Non-pigmented ciliary epithelial cell (primary cell): ENCODE data around the gene ECEL1.

Source experiments
- DNase-seq: peaks from one replicate; pipeline ENCODE4 v3.0.0-alpha.2; 2010; ENCODE audit warnings: low read depth

The ECEL1 gene

GRCh38 chr2:232483923-232484627 is 3.6 kb downstream of the ECEL1 start:
- no peak for DNase-seq

- no peak for DNase-seq
Measured at GRCh38 chr2:232483311-232483922, 4.2 kb downstream of the ECEL1 start.

GRCh38 chr2:232482301-232483238 is 5.1 kb downstream of the ECEL1 start:
- DNase-seq: no peak

DNA sequence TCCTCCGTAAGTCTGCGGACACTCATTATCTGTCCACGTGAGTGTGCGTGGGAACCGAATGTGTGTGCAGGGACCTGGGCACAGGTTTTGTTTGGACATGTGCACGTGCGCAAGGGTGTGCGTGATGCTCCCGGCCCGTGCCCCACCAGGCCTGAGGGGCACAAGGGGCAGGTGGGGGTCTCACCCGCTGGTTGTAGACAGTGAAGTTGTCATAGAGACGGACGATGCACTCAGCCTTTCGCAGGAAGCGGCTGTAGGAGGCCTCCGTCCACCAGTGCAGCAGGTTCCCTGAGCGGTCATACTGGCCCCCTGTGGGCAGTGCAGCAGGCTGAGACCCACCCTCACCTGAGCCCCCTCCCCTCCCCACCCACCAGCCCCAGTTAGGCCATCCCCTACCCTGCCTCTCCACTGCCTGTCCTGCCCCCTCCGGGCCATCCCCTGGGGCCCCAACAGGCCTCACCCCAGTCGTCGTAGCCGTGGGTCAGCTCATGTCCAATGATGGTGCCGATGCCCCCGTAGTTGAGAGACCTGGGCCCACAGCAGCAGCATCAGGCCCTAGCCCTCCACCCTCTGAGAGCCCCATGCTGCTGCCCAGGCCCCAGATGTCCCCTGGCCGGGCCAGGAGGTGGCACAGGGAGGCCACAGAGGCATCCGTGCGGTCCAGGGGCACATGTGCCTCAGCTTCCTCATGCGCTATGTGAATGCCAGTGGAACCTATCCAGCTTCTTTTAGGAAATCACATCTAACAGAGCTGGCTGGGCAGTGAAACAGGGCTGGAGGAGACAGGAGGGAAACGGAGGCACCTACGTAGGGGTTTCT is 6.1 kb downstream of the ECEL1 start:
- DNase-seq: no peak

- no peak for DNase-seq
Measured at GRCh38 chr2:232480201-232481190, 7.1 kb downstream of the ECEL1 start.

GRCh38 chr2:232479341-232480200 is 8.1 kb downstream of the ECEL1 start:
- no peak for DNase-seq

DNA sequence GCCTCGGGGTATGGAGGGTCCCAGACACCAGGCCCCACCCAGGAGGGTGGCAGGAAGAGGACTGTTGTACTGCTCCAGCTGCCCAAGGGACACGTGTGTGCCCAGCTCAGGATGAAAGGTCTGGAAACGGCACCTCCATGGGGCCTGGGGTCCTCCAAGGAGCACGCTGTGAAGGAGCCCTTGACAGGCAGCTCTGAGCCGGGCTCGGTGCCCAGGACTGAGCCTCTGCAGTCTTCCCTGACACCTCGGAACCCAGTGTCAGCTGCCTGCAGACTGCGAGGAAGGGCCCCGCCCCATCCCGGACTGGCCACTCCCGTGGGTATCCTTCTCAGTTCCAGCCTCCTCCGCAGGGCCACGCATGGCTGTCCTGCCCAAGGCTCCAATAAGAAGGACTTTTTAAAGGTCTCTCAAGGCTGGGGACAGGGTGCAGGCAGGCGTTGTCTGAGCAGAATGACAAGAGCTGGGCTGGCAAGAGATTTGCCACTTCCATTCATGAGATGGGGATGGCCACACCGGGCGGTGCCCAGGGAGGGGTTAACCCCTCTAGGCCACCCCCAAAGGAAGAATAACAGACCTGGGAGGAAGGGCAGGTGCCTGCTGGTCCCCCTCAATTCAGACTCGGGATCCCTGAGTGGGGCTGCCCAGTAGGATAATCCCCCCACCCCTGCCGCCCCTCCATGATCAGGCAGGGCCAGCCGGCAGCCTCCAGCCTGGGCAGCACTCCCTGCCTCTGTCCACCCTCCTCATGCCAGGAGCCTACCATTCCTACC is 8.9 kb downstream of the ECEL1 start:
- DNase-seq: no peak

DNA sequence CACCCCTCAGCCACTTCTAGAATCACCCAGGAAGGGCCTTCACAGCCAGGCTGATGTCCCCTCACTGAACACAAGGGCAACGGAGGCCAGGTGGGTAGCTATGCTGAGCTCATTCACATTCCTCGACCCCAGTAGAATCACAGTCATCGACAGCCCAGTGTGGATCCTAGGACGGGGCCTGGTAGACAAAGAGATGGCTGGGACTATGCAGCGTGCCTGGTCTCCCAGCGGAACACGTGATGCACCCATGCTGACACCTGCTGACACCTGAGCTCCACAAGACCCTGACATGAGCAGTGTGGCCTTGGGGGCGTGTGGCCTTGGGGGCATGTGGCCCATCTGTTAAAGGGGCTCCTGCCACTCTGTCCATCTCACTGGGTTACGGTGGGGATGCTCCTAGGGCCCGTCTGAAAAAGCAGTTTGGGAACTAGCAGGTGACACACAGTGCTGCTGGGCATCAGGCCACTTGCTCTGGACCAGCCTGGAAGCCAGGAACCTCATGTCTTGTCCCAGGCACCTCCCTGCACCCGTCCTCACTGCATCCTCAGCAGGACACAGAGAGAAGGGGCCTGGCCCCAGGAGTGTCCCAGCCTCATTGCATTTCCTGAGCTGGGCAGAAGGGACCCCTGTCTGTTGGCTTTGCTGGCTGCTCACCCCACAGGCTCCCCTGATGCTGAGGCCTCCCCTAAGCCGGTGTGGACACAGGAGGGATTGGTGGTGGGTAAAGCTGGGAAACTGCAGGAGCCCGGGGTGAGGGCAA is 9.7 kb downstream of the ECEL1 start:
- DNase-seq: no peak

- no peak for DNase-seq
Measured at GRCh38 chr2:232476791-232477190, 10.8 kb downstream of the ECEL1 start.

DNA sequence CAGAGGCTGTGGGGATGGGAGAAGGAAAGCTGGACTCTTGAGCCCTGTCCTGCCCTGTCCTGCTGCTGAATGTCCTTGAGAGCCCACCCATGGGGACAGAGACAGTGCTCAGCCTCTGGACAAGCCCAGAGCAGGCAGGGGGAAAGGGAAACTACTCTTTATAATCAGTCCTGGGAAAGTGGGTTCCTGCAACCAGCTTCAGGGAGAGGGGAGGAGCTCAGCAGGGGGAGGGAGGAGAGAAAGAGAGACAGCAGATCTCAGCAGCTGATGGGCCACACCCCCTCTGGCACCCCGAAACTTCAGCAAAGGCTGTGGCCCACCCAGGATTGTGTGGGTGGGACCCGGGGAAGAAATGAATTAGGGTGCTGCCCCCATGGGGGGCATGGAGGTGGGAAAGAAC is 11.6 kb downstream of the ECEL1 start:
- DNase-seq: no peak

DNA sequence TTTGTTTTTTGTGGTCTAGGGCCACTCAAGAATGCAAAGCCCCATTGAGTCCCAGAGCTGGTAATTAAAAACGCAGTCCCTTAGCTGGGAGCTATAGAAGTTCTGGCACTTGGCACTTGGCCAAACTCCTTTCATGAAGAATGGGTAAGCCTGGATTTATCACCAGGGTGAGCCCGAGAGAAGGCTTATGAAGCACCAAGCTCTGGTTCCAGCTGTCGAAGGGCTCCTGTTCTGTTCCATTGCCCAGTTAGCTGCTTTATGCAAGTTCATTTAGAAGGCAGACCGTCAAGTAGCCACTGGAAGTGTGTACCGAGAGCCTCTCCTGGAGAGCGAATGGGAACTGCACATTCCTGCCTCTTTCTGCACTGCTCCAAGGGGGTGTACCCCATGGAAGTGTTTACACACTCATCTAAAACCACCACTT is 14.2 kb downstream of the ECEL1 start:
- no peak for DNase-seq

DNA sequence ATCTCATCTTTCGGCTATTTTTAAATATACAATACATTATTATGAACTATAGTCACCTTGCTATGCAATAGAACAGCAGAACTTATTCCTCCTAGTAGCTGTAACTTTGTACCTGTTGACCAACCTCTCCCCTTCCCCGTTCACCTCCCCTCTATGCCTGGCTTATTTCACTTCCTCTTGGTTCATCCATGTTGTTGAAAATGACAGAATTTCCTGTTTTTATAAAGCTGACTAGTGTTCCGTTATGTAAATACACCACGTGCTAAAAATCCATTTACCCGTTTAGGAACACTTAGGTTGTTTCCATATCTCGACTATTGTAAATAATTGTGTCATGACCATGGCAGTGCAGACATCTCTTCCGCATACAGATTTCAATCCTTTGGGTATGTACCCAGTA is 21.4 kb downstream of the ECEL1 start:
- no peak for DNase-seq

DNA sequence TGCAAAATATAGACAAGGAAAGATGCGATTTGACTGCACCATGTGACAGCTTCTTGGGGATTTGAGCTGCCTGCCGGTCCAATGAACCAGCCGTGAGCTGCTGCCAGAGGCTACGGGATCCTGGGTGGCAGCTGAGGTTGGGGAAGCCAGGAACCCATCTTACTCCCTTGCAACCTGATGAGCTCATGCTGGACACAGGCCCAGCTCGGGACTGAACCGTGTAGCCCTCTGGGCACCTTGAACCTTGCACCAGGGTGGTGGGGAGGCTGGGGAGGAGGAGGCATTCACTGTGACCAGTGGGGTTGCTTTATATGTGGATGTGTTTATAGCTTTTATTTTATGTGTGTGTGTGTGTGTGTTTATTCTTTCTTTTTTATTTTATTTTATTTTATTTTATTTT is 22.6 kb downstream of the ECEL1 start:
- no peak for DNase-seq

DNA sequence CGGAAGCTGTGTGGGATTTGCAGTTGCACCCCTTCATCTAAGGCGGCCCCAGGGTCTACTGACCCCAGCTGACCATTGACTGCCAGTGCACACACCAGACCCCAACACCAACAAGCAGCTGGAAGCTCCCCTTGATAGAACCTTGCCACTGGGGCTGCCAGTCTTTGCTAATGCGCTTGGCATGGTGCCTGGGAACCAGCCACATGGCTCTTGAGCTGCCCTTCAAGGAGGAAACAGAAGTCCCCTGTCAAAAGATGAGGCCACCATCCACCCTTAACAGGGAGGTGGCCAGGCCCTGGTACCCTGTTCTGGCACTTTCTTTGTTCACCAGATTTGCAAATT is 23.1 kb downstream of the ECEL1 start:
- no peak for DNase-seq

- DNase-seq: no peak
Measured at GRCh38 chr2:232463701-232464543, 23.7 kb downstream of the ECEL1 start.

DNA sequence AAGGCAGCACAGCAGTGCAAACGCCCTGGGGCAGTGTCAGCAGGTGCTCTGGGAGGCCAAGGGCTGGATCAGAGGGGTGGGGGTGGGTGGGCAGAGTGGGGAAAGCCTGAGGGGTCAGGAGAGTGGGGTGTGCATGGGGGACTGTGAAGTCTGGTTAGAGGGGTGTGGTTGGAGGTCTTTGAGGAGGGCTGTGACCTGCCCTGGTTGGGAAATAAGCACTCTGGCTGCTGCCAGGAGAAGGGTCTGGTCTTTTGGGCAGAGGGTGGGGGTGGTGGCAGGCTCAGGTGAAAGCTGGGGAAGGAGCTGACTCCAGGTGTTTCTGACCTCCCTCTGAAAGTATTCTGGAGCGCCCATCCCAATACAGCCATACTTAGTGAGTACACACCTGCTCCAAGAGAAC is 27.5 kb downstream of the ECEL1 start:
- DNase-seq: no peak

GRCh38 chr2:232459419-232460035 is 28.1 kb downstream of the ECEL1 start:
- DNase-seq: no peak
